Mesenchymal stem cell (in vitro differentiated cells and primary cell): ENCODE results near the gene CPLX1.

ENCODE experiments used
- DNase-seq: peaks from one replicate; pipeline ENCODE4 v3.0.0-alpha.2; 2013
- H2AFZ ChIP-seq: one replicate; pipeline ENCODE4 v1.6.1; 2013; ENCODE audit warnings: low read depth, mild to moderate bottlenecking, control low read depth, inconsistent platforms, low read length, moderate library complexity
- H2AK5ac ChIP-seq: 2 replicates; pipeline ENCODE4 v1.6.1; 2013; ENCODE audit warnings: low read length, moderate library complexity, mild to moderate bottlenecking, inconsistent platforms; ENCODE audit not compliant: severe bottlenecking
- H2BK120ac ChIP-seq: one replicate; pipeline ENCODE4 v1.6.1; 2013; ENCODE audit warnings: low read depth, mild to moderate bottlenecking, inconsistent platforms, low read length, moderate library complexity
- H2BK12ac ChIP-seq, 2 experiments: one replicate each; pipeline ENCODE4 v1.6.1; 2013; ENCODE audit warnings: inconsistent platforms in 2 of 2, low read length in 2 of 2, mild to moderate bottlenecking in 2 of 2, moderate library complexity in 2 of 2, control low read depth in 1 of 2
- H2BK15ac ChIP-seq: one replicate; pipeline ENCODE4 v1.6.1; 2013; ENCODE audit warnings: mild to moderate bottlenecking, low read depth, inconsistent platforms; ENCODE audit not compliant: poor library complexity, severe bottlenecking
- H2BK5ac ChIP-seq: 2 replicates; pipeline ENCODE4 v1.6.1; 2013; ENCODE audit warnings: low read depth, mild to moderate bottlenecking, low read length, control low read depth, inconsistent platforms; ENCODE audit not compliant: poor library complexity, severe bottlenecking
- H3K14ac ChIP-seq, 2 experiments: one replicate each; pipeline ENCODE4 v1.6.1; 2013; ENCODE audit warnings: inconsistent platforms in 2 of 2, low read length in 2 of 2, control low read depth in 1 of 2, mild to moderate bottlenecking in 1 of 2, moderate library complexity in 1 of 2
- H3K18ac ChIP-seq, 2 experiments: one replicate each; pipeline ENCODE4 v1.6.1; 2013; ENCODE audit warnings: inconsistent platforms in 2 of 2, low read length in 2 of 2, control low read depth in 1 of 2, low read depth in 1 of 2, mild to moderate bottlenecking in 1 of 2
- H3K23ac ChIP-seq, 2 experiments: one replicate each; pipeline ENCODE4 v1.6.1; 2013; ENCODE audit warnings: inconsistent platforms in 2 of 2, low read length in 2 of 2, mild to moderate bottlenecking in 2 of 2, moderate library complexity in 2 of 2, control low read depth in 1 of 2
- H3K27ac ChIP-seq: 2 replicates; pipeline ENCODE4 v1.5.1; 2013; ENCODE audit warnings: mild to moderate bottlenecking, moderate library complexity, low read length, control low read depth, inconsistent platforms; ENCODE audit not compliant: poor library complexity, severe bottlenecking
- H3K27me3 ChIP-seq, 2 experiments: 2 replicates each; pipeline versions ENCODE4 v1.6.1 to v1.7.0; 2013; ENCODE audit warnings: low read length in 2 of 2, mild to moderate bottlenecking in 2 of 2, moderate library complexity in 2 of 2, control low read depth in 1 of 2, inconsistent platforms in 1 of 2; ENCODE audit not compliant: control insufficient read depth in 1 of 2, insufficient read depth in 1 of 2
- H3K36me3 ChIP-seq, 2 experiments: 2 replicates each; pipeline versions ENCODE4 v1.6.1 to v1.7.0; 2013; ENCODE audit warnings: low read length in 2 of 2, control low read depth in 1 of 2, inconsistent platforms in 1 of 2, low read depth in 1 of 2, mild to moderate bottlenecking in 1 of 2; ENCODE audit not compliant: insufficient read depth in 2 of 2, control insufficient read depth in 1 of 2
- H3K4ac ChIP-seq, 2 experiments: one replicate each; pipeline ENCODE4 v1.6.1; 2013; ENCODE audit warnings: inconsistent platforms in 2 of 2, low read length in 2 of 2, mild to moderate bottlenecking in 2 of 2, moderate library complexity in 2 of 2, control low read depth in 1 of 2, low read depth in 1 of 2
- H3K4me1 ChIP-seq: 2 replicates; pipeline ENCODE4 v1.6.1; 2013; ENCODE audit warnings: low read depth, low read length, control low read depth; ENCODE audit not compliant: control insufficient read depth, insufficient read depth
- H3K4me2 ChIP-seq: 2 replicates; pipeline ENCODE4 v1.6.1; 2013; ENCODE audit warnings: low read length, mild to moderate bottlenecking, inconsistent platforms; ENCODE audit not compliant: poor library complexity, severe bottlenecking
- H3K4me3 ChIP-seq, 2 experiments: 2 replicates each; pipeline versions ENCODE4 v1.5.1 to v1.7.0; 2013; ENCODE audit warnings: low read length in 2 of 2, mild to moderate bottlenecking in 2 of 2, control low read depth in 1 of 2, low read depth in 1 of 2; ENCODE audit not compliant: insufficient read depth in 1 of 2
- H3K79me1 ChIP-seq: replicated peaks from 2 replicates; pipeline ENCODE4 v1.6.1; 2013; ENCODE audit warnings: mild to moderate bottlenecking, control low read depth, low read length, inconsistent platforms; ENCODE audit not compliant: poor library complexity, severe bottlenecking
- H3K9ac ChIP-seq: 2 replicates; pipeline ENCODE4 v1.7.0; 2013; ENCODE audit warnings: mild to moderate bottlenecking, low read length, moderate library complexity
- H3K9me3 ChIP-seq: 2 replicates; pipeline ENCODE4 v1.7.0; 2013; ENCODE audit warnings: mild to moderate bottlenecking, low read length; ENCODE audit not compliant: control insufficient read depth
- H4K8ac ChIP-seq: one replicate; pipeline ENCODE4 v1.6.1; 2013; ENCODE audit warnings: inconsistent platforms, mild to moderate bottlenecking, low read length, moderate library complexity
- H4K91ac ChIP-seq: one replicate; pipeline ENCODE4 v1.6.1; 2013; ENCODE audit warnings: mild to moderate bottlenecking, low read length, inconsistent platforms
- WGBS: methylation state at CpG from one replicate; pipeline ENCODE4 v1.1.7; 2013; ENCODE audit warnings: mixed read lengths; 5-methylcytosine and 5-hydroxymethylcytosine counted together

The CPLX1 gene

DNA sequence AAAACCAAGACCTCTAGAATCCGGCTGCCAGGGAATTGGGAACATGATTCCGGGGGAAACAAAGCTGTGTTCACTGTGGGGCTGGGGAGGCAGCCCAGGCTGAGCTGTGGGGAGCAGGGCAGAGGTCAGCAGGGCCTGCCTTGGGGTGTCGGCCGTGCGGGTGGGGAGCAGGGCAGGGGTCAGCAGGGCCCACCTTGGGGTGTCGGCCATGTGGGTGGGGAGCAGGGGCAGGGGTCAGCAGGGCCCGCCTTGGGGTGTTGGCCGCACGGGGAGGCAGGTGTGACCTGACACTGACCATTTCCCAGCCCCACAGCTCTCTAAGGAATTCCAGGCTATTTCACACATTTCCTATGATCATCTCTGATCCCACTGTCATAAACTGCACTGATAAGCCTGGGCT is 45.6 kb upstream of the CPLX1 start:
- H3K18ac ChIP-seq: no peak overlapping the region
- peaks cover 6% of the 10 kb centered on the region for H3K79me1 ChIP-seq
- H3K27ac ChIP-seq: no peak overlapping the region
- no peak overlapping the region for H3K4me3 ChIP-seq
- H3K36me3 ChIP-seq: peaks cover 87 to 92% of the 10 kb centered on the region in 2 experiments
- H3K23ac ChIP-seq: no peak overlapping the region
- H2BK12ac ChIP-seq: no peak overlapping the region
- H2BK120ac ChIP-seq: no peak overlapping the region
- no peak overlapping the region for H2AFZ ChIP-seq
- H3K4me2 ChIP-seq: no peak overlapping the region
- H3K9ac ChIP-seq: no peak overlapping the region
- H3K9me3 ChIP-seq: no peaks in the 10 kb centered on the region
- H3K4ac ChIP-seq: no peak overlapping the region
- H3K27me3 ChIP-seq: no peaks in the 10 kb centered on the region
- H4K8ac ChIP-seq: no peak overlapping the region
- H2BK15ac ChIP-seq: no peak overlapping the region
- 97% methylated on average over 9 of the region's 9 CpGs for WGBS
- peaks cover 30% of the 10 kb centered on the region for H3K4me1 ChIP-seq
- no peak for DNase-seq
- H2BK5ac ChIP-seq: no peak overlapping the region
- no peak overlapping the region for H2AK5ac ChIP-seq
- no peak overlapping the region for H4K91ac ChIP-seq
- H3K14ac ChIP-seq: no peak overlapping the region

- WGBS: 97% methylated on average over 20 of the region's 20 CpGs
- no peak overlapping the region for H3K9ac ChIP-seq
- DNase-seq: no peak
- H3K27me3 ChIP-seq: no peaks in the 10 kb centered on the region
- H2AK5ac ChIP-seq: no peak overlapping the region
- H3K36me3 ChIP-seq: peaks cover 87 to 92% of the 10 kb centered on the region in 2 experiments
- no peak overlapping the region for H4K91ac ChIP-seq
- no peak overlapping the region for H2BK120ac ChIP-seq
- H3K9me3 ChIP-seq: no peaks in the 10 kb centered on the region
- no peak overlapping the region for H2BK5ac ChIP-seq
- H2BK12ac ChIP-seq: no peak overlapping the region
- H3K4me3 ChIP-seq: no peak overlapping the region
- H3K23ac ChIP-seq: no peak overlapping the region
- no peak overlapping the region for H2BK15ac ChIP-seq
- no peak overlapping the region for H3K4me2 ChIP-seq
- H2AFZ ChIP-seq: no peak overlapping the region
- H4K8ac ChIP-seq: no peak overlapping the region
- no peak overlapping the region for H3K18ac ChIP-seq
- H3K27ac ChIP-seq: no peak overlapping the region
- H3K4ac ChIP-seq: no peak overlapping the region
- peaks cover 10% of the 10 kb centered on the region for H3K79me1 ChIP-seq
- H3K4me1 ChIP-seq: peaks cover 35% of the 10 kb centered on the region
- H3K14ac ChIP-seq: no peak overlapping the region
These were observed 45.0 kb upstream of the CPLX1 start for GRCh38 chr4:870951-871350.

- Histone ChIP-seq H3K27ac (no peak overlapping the region), H3K14ac (no peak overlapping the region), H3K4me3 (no peak overlapping the region), H4K91ac (peak overlapping the region; percentile 19), H3K18ac (no peak overlapping the region), H2BK5ac (no peak overlapping the region), H4K8ac (no peak overlapping the region), H2BK15ac (no peak overlapping the region), H3K36me3 (peaks cover 91% of the 10 kb centered on the region in 2 experiments), H3K79me1 (peaks cover 17% of the 10 kb centered on the region), H3K9ac (no peak overlapping the region), H3K4me2 (no peak overlapping the region), H3K23ac (no peak overlapping the region), H2AFZ (no peak overlapping the region), H3K27me3 (no peaks in the 10 kb centered on the region), H2BK120ac (no peak overlapping the region), H3K9me3 (no peaks in the 10 kb centered on the region), H3K4ac (no peak overlapping the region), H2BK12ac (no peak overlapping the region), H3K4me1 (peaks cover 35% of the 10 kb centered on the region), H2AK5ac (no peak overlapping the region)
- 97% methylated on average over 15 of the region's 15 CpGs for WGBS
- DNase-seq: no peak
These were observed 43.8 kb upstream of the CPLX1 start for GRCh38 chr4:869776-870175.

DNA sequence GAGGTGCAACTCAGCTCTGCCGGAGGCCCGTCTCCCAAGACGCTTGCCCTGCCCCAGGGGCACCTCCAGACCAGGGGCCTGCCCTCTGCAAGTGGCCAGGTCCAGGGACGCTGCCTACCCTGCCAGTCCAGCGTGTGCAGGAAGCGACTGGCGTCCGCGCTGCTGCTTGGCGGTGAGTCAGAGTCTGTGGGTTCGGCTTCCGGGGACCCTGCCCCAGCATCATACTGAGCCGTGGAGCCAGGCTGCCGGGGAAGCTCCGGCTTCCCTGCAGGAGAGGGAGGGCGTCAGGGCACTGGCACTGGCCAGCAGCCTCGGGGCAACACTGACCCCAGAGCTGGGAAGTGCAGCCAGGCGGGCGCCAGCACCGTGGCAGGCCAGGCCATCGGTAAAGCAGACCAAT is 42.5 kb upstream of the CPLX1 start:
- no peak for DNase-seq
- H4K91ac ChIP-seq: peak overlapping the region; percentile 1
- H2BK5ac ChIP-seq: no peak overlapping the region
- no peak overlapping the region for H2BK120ac ChIP-seq
- peaks cover 35% of the 10 kb centered on the region for H3K4me1 ChIP-seq
- H3K4ac ChIP-seq: no peak overlapping the region
- no peak overlapping the region for H3K23ac ChIP-seq
- no peaks in the 10 kb centered on the region for H3K27me3 ChIP-seq
- no peak overlapping the region for H2BK12ac ChIP-seq
- H3K4me3 ChIP-seq: no peak overlapping the region
- no peak overlapping the region for H3K4me2 ChIP-seq
- H3K36me3 ChIP-seq: peaks cover 90 to 93% of the 10 kb centered on the region in 2 experiments
- H2AK5ac ChIP-seq: no peak overlapping the region
- no peak overlapping the region for H2BK15ac ChIP-seq
- no peak overlapping the region for H3K9ac ChIP-seq
- peaks cover 17% of the 10 kb centered on the region for H3K79me1 ChIP-seq
- H3K18ac ChIP-seq: no peak overlapping the region
- H3K27ac ChIP-seq: peak overlapping the region; percentile 43
- no peak overlapping the region for H2AFZ ChIP-seq
- H3K14ac ChIP-seq: no peak overlapping the region
- H4K8ac ChIP-seq: no peak overlapping the region
- 96% methylated on average over 21 of the region's 21 CpGs for WGBS
- H3K9me3 ChIP-seq: no peaks in the 10 kb centered on the region
